Tibial nerve (tissue), 4 donors: ENCODE measurements around the gene SHKBP1.

Experiments
- EP300 ChIP-seq, 2 donors: sonication (generic); formaldehyde crosslinking; IDR thresholded peaks; one replicate each; pipeline ENCODE4 v1.6.1; 2017; ENCODE audit warnings: antibody characterized with exemption in 2 of 2, mild to moderate bottlenecking in 1 of 2
- POLR2A ChIP-seq, 2 donors: fragments of 450-650 bp; IDR thresholded peaks; one replicate each; pipeline ENCODE4 v1.6.1; 2017; ENCODE audit warnings: antibody characterized with exemption in 2 of 2, mild to moderate bottlenecking in 2 of 2, moderate library complexity in 2 of 2
- TF ChIP-seq, protein P1 (sequence below), 5 experiments: fragments of 200-600 bp in 3 of 5; fragments of 450-650 bp in 2 of 5; sonication (generic) in 3 of 5; IDR thresholded peaks; one replicate each; pipeline ENCODE4 v1.5.1; 2016 to 2019; ENCODE audit warnings: antibody characterized with exemption in 5 of 5, mild to moderate bottlenecking in 3 of 5, moderate library complexity in 2 of 5

DNA sequence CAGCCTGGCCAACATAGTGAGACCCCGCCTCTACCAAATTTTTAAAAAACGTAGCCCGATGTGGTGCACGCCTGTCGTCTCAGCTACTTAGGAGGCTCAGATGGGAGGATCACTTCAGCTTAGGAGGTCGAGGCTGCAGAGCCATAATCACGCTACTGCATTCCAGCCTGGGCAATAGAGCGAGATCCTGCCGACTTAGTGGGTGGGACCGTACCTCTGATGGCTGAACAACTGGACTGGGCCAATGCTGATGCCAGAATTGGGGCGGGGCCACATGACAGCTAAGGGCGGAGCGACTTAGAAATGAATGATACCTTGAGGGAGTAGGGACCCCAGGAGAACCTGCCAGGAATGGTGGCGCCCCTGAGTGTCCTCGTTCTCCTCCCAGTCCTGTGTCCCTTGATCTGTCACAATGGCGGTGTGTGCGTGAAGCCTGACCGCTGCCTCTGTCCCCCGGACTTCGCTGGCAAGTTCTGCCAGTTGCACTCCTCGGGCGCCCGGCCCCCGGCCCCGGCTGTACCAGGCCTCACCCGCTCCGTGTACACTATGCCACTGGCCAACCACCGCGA, 28.1 kb downstream of the SHKBP1 start:
- TF ChIP-seq, protein P1, sequence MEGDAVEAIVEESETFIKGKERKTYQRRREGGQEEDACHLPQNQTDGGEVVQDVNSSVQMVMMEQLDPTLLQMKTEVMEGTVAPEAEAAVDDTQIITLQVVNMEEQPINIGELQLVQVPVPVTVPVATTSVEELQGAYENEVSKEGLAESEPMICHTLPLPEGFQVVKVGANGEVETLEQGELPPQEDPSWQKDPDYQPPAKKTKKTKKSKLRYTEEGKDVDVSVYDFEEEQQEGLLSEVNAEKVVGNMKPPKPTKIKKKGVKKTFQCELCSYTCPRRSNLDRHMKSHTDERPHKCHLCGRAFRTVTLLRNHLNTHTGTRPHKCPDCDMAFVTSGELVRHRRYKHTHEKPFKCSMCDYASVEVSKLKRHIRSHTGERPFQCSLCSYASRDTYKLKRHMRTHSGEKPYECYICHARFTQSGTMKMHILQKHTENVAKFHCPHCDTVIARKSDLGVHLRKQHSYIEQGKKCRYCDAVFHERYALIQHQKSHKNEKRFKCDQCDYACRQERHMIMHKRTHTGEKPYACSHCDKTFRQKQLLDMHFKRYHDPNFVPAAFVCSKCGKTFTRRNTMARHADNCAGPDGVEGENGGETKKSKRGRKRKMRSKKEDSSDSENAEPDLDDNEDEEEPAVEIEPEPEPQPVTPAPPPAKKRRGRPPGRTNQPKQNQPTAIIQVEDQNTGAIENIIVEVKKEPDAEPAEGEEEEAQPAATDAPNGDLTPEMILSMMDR (IDR thresholded peaks at IDR 0.05): no peak
- TF ChIP-seq EP300 (IDR thresholded peaks at IDR 0.05): no peak
- no peak for TF ChIP-seq POLR2A (IDR thresholded peaks at IDR 0.05)
